ENCODE results near the gene FNDC5. TPM values are rescaled to one million over a fixed set of nuclear protein-coding genes. Genes with fewer than 3 reads are reported as not detected.

FNDC5 gene
- total and polyA plus RNA-seq, 2 of the 13 experiments (the other 11 are each of a cell fraction or from before 2014, with no cell fraction given): 1.4 to 3.1 TPM

GRCh38 chr1:32859915-32860314 lies 10.8 kb downstream of the FNDC5 start:
- Histone ChIP-seq H3K4me1 (ENCODE audit: insufficient read depth, low read length) (no peaks in the 10 kb centered on the region), H3K4me2 (ENCODE audit: low read depth, low read length) (no peak overlapping the region), H4K20me1 (ENCODE audit: insufficient read depth, low read length) (no peaks in the 10 kb centered on the region), H2AFZ (ENCODE audit: low read length) (no peak overlapping the region), H3K36me3 (replicated peaks in 1 of 2; ENCODE audit: control insufficient read depth in 1 of 2, insufficient read depth in 2 of 2, low read length in 2 of 2) (peaks cover 1 to 20% of the 10 kb centered on the region in 2 experiments; a peak in 3 of 5 replicates), H3K9ac (ENCODE audit: insufficient read depth, low read depth, low read length) (no peak overlapping the region), H3K79me2 (ENCODE audit: insufficient read depth, low read length) (no peaks in the 10 kb centered on the region), H3K27ac (ENCODE audit: extremely low read length, insufficient read depth, low read length) (no peak overlapping the region), H3K9me3 (ENCODE audit: low read length) (no peaks in the 10 kb centered on the region), H3K27me3 (ENCODE audit: control insufficient read depth in 1 of 2, insufficient read depth in 2 of 2, low read length in 2 of 2) (no peaks in the 10 kb centered on the region), H3K4me3 (replicated peaks in 1 of 3; ENCODE audit: insufficient read depth in 1 of 3, low read depth in 2 of 3, low read length in 3 of 3) (no peak overlapping the region)
- intact Hi-C loops (cut with micrococcal nuclease; ENCODE audit: unreplicated experiment) (no loop called here), in situ Hi-C loops (cut with HindIII; ENCODE audit: extremely low pct_ligation_motif_present, low pct_unique_long_range_greater_than_20kb) (no loop called here)
- DNase-seq (ENCODE audit: low spot score) (no peak), FAIRE-seq (no peak), ATAC-seq (no peak)
- TF ChIP-seq SKI (IDR thresholded peaks at IDR 0.05; ENCODE audit: partially characterized antibody) (no peak), SKIL (CRISPR knock-in tag; IDR thresholded peaks at IDR 0.05; ENCODE audit: borderline replicate concordance) (no peak), BHLHE40 (IDR thresholded peaks at IDR 0.05; ENCODE audit: low read length) (no peak), TRIM22 (IDR thresholded peaks at IDR 0.05) (no peak), ZNF724P (CRISPR knock-in tag; IDR thresholded peaks at IDR 0.05; ENCODE audit: borderline replicate concordance) (no peak), CSRNP2 (CRISPR knock-in tag; conservative IDR thresholded peaks at IDR 0.05; ENCODE audit: low read depth) (no peak)
- BruUV-seq (replicated peaks): no TSS peak
- WGBS (ENCODE audit: low lambda C conversion rate): 100% methylated on average over 2 of the region's 2 CpGs
- ChIA-PET POLR2A (no interaction called here), CTCF (ENCODE audit: low intra/inter-chr PET ratio, low total read pairs) (no interaction called here)
